Left kidney (tissue), 2 donors: Measurements from ENCODE around the gene STK32C. TPM values are rescaled to one million over a fixed set of nuclear protein-coding genes. Genes with fewer than 3 reads are reported as not detected.
"Not testable (repeated sequence)": the region's sequence is repeated elsewhere in the genome, so short reads cannot be mapped to it uniquely, and the experiment has no call there.

Source experiments
- DNase-seq: peaks from one replicate; pipeline ENCODE4 v3.0.0-alpha.2; 2013
- polyA plus RNA-seq: library from polyadenylated mRNA; unstranded; fragments of 120-200 nt; gene quantifications from one replicate; pipeline ENCODE4 v1.2.1, GENCODE V29; 2013; ENCODE audit not compliant: insufficient read length

The STK32C gene
- polyA plus RNA-seq, 1 donor = 11.5 TPM

DNA sequence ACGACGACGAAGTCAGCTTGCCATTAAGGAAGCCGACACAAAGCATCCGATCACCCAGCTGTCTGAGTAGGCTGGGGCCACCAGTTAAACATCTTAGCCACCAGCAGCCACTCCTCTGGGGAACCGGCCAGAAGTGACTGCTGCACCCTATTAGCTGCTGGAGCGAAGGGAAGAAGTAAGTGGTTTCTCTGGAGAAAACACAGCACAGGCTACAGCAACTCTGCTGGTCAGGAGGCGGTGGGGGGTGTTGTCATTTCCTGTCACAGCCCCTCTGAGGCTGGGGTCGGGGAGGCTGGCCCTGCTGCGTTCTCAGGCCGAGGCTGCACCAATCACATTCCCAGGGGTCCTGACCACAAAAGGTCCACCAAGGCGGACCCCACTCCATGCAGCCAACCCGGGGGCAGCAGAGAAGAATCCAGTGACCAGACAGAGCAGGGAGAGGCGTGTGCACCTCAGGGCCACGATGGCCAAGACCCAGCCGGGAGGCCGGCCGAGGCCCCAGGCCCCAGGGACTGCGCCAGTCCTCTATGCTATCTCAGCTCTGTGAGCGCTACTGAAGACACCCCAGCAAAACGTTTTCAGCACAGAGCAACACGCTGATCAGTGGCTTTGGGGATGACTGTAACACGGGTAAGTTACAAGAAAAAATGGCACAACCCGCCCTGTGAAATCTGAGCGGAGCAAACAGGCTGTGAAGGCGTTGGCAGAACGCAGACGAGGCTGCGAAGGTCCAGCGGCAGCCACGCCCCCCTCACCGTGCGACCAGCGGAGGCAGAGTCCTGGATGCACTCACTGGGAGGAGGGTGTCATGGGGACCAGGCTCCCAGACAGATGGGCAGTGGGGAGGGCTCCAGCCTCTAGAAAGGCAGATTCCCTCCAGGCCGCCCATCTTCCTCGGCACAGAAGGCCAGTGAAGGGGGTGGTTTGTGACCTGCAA, 24.8 kb downstream of the STK32C start:
- no peak for DNase-seq

DNA sequence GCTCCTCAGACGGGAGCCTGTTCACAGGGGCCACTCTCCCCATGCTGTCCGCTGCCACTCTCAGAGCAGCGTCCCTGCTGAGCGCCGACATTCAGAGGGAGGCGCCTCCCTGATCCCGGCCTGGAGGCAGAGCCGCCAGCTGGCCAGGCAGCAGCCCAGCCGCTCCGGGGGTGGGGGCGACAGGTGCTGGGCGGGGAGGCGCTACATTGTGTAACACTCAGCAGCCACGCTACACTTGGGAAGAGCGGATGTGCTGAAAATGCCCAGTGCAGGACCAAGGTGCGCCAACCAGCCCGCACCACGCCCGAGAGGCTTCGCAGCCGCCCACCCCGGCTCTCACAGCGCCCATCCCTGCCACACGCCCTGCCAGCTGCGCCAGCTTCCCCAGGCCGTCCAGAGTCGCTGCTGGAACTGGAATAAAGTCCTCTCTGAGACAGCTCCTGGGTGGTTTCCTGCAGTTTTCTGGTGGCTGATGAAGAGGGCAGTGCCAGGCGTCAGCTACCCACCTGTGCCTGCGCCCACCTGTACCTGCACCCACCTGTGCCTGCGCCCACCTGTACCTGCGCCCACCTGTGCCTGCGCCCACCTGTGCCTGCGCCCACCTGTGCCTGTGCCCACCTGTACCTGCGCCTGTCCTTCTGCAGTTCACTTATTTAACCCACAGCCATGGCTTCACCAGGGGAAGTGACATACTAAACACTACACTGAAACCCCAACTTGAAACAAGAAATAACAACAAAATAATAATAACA, 25.7 kb downstream of the STK32C start:
- no peak for DNase-seq

DNA sequence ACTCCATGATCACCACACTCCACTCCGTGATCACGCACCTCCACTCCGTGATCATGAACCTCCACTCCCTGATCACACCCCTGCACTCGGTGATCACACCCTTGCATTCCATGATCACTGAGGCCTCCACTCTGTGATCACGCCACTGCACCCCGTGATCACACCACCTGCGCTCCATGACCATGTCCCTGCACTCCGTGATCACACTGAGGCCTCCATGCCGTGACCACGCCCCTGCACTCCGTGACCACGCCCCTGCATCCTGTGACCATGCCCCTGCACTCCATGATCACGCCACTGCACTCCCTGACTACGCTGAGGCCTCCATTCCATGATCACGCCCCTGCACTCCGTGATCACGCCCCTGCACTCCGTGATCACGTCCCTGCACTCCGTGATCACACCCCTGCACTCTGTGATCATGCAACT, 27.1 kb downstream of the STK32C start:
- no peak for DNase-seq

DNA sequence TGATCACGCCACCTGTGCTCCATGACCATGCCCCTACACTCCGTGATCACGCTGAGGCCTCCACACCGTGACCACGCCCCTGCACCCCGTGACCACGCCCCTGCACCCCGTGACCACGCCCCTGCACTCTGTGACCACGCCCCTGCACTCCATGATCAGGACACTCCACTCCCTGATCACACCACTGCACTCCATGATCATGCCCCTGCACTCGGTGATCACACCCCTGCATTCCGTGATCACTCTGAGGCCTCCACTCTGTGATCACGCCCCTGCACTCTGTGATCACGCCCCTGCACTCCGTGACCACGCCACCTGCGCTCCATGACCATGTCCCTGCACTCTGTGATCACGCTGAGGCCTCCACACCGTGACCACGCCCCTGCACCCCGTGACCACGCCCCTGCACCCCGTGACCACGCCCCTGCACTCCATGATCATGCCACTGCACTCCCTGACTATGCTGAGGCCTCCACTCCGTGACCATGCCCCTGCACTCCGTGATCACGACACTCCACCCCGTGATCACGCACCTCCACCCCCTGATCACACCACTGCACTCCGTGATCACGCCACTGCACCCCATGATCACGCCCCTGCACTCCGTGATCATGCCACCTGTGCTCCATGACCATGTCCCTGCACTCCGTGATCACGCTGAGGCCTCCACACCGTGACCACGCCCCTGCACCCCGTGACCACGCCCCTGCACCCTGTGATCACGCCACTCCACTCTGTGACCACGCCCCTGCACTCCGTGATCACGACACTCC, 27.7 kb downstream of the STK32C start:
- DNase-seq = no peak

DNA sequence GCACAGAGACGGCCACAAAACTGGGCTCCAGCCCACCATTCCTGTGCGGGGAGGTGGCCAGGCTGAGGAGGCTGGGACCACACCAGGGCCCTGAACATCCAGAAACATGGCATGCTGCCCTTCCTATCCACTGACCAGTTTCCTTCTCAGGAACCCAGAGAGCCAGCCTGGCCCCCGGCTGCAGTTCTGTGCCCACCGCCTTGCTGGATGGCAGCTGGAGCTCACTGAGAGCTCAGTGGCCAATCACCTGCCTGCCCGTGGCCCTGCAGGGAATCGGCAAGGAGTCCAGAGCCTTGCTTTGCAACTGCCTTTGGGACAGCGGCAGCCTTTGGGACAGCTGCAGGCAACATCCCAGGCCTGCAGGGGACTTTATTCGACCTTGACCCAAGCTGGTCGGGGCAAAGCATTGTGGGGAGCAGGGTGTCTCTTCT, 30.4 kb downstream of the STK32C start:
- DNase-seq = no peak

DNA sequence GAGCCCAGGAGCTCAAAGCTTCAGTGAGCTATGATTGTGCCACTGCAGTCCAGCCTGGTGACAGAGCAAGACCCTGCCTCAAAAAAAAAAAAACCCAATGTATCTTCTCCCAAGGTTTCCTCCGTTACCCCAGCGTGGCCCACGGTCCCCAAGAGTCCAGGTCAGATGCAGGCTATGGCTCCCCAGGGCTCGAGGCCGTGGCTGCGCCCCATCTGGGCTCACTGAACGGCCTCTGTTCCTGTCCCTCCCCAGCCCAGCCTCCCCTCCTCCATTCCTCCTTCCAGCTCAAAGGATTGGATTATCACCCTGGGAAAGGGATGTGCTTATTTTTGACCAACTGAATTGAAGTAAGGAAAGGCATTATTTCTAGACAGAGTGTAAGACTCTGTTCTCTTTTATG, 31.0 kb downstream of the STK32C start:
- DNase-seq = no peak

DNA sequence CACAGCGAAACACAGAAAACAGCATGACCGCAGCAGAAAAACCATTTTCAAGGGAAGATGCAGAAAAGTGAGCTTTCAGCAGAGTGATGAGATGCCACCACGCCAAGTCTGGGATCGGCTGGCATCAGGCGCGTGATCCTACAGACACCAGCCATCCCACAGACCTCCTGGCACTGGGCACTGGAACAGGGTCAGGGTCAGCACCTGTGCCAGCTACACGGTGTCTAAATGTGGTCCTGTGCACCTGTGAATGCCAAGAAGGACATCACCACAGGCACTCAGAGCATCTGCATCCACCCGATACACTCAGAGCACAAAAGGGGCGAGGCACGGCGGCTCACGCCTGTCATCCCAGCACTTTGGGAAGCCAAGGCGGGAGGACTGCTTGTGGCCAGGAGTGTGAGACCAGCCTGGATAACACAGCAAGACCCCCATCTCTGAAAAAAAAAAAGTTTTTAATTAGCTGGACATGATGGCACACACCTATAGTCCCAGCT, 31.5 kb downstream of the STK32C start:
- no peak for DNase-seq

DNA sequence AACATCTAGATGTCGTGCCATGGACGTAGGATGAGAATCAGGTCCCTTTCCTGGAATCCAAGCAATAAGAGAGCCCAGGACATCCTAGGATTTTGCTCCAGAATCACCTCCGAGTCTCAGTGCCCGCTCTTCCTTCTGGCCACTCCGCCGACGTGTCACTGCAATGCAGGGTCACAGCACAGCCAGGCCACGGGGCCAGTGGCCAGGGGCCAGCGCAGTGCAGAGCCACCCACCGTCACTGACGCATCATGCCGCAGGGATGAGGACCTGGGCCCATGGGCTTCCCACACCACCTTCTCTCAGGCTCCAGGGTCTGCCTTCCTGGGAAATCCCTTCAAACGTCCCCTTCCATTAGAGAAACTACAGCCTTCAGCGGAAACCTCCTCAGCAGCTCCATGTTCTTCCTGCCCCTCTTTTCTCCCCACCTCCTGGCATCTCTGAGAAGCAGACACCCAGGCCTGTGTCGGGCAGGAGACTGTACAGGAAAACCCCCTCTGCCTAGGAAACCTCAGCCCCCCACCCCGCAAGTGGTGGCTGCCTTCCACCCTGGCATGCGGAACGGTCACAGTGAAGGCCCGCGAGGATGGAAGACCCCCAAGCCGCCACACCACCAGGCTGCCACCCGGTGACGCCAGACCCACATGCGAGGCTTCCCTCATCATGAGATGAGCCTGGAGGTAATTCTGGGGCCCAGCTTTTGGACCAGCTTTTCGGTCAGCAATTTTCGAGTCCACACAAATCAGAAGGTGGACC, 32.1 kb downstream of the STK32C start:
- no peak for DNase-seq

DNA sequence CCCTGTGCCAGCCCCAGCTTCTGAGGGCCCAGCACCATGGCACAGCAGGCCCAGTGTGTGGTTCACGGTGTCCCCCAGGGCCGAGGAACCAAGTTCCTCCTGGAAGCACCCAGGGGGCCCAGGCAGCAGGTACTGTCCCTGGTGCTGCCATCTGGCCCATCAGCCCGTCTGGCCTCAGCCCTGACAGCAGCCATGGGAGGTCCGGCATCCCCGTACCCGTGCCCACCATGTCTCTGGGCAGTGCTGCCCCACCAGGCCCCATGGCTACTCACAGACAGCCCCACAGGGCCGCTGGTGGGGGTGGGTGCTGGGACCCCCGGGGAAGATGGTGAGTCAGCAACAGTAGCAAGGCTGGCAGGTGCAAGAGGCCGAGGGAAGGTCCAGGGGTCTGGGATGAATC, 32.8 kb downstream of the STK32C start:
- no peak for DNase-seq

DNA sequence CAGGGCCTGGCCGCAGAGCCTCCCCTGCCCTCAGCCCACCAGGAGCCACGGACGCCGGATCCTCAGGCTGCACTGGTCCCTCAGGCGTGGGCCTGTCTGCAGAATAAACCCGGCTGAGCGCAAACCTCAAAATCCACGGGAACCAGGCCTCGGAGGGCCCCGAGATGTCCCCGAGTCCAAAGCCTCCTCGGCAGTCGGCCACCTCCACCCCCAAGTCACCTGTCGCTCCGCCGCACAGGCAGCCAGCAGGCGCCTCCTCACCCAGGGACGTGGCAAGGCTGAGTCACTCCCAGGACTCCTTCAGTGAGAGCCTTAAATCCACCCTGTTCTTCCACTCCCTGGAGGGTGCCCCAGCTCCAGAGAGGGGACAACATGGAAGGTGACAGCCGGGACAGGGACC, 33.2 kb downstream of the STK32C start:
- no peak for DNase-seq

DNA sequence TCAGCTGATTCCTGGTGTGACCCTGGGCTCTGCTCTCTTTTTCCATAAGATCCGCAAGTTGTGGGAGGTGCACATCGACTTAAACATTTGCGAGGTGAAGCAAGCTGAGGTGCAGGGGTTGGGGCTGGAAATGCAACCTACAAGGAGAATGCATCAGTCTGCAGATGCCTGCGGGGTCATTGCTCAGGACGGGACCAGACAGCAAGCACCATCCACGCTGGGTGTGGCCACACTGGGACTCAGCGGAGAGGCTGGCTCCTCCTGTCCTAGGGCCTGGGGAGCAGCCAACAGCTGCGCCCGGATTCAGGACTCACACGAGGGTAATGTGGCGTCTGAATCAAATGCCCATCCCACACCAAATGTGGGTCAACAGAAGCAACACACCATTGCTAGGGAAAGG, 33.8 kb downstream of the STK32C start:
- DNase-seq = no peak

DNA sequence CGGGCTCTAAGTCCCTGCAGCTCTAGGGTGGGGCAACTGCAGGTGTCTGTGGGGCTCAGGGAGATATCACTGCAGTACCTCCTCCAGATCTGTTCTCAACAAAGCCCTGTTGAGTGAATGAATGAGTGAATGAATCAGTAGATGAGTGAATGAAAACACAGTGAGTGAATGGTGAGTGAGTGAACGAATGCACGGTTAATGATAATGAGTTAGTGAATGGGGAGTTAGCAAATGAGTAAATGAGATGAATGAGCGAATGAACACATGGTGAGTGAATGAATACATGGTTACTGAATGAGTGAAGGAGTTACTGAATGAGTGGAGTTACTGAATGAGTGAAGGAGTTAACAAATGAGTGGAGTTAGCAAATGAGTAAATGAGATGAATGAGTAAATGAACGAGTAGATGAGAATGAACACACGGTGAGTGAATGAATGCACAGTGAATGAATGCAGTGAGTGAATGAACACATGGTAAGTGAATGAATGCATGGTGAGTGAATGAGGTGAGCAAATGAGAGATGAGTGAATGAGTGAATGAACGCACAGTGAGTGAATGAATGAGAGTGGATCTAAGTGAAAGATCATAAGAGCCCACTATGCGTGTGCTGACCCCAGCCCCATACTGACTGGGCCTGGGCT, 34.3 kb downstream of the STK32C start:
- no peak for DNase-seq

DNA sequence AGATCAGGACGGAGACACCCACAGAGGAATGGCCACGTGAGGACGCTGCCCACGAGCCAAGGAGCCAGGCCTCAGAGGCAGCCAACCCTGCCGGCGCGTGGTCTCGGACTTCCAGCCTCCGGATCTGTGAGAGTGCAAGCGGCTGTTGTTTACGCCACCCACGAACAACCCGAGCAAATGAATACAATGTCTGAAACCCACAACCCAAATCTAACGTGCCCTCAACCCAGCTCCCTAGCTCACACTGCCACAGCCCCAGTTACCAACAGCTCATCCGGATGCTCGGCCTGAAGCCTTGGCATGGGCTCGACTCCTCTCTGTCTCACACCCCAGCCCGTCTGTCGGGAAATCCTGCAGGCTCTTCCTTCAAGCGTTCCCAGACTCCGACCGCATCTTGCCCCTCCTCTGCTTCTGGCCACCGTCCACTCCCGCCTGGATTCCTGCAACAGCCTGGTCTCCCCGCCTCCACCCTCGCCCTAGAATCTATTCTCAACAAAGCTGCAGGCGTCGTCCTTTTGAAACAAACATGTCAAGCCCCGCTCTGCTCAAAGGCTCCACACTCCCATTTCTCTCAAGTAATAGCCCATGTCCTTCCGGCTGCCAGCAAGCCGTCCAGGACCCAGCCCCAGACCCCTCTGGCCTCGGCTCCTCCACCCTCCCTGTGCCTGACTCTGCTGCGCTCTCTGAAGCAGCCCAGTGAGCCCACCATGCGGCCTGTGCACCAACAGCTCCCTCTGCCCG, 35.3 kb downstream of the STK32C start:
- DNase-seq = no peak

DNA sequence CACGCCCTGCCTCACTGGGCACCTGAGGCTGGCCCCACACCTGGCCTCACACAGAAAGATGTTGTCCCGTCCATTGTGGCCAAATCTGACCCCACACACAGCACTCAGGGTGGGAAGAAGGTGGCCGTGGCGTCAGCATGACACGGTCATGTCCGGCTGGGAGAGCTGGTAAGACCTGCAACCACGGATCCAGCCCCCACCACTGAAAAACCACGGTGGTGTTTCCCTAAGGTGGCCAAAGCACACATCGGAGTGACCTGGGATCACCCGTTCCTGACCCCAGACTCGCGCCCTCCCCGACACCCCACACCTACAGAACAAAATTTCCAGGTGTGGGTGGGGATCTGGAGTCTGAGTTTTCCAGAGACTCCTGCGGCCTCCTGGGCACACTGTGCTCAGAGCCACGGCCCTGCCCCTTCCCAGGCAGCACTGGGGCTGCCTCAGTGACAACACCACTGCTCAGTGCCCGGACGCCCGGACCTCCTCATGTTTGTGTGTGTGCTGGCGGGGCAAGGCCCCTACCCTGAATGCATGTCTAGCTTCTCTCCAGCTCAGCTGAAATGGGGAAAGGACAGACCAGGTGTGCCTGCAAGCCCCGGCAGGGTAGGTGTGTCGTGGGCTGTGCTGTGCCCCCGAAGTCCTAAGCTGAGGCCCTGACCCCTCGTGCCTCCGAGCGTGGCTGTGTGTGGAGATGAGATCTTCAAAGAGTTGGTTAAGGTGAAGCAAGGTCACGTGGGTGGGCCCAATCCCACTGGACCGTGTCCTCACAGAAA, 36.1 kb downstream of the STK32C start:
- DNase-seq = no peak

DNA sequence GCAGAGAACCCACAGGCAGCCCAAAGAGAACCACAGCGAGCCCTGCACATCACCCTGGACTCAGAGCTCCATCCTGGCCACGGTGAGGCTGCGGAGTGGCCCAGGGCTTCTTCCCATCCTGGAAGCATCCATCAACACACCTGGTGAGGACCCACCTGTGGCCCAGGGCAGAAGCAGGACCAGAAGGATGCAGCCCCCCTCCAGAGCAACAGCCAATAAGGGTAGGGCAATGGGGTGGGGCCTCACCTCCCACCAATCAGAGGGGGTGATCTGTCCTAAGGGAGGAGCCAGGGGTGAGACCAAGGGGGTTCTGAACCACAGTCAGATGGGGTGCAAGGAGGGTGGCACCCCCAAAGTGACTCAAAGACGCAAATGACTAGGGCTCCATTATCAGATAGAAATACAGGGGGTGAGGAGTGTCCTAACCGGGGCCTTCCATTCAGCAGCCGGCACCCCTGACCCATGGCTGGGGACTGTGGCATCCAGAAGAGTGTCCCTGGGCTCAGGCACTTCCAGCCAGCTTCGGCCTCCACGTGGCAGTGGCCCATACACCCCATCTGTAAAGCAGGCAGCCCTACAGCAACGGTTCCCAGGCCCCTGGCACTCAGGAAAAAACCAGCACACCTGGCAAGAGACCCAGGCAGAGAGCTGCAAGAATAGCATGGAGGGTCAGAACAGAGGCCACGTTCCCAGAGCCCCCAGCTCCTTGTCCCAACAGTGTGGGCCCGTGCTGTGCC, 36.9 kb downstream of the STK32C start:
- DNase-seq = no peak

DNA sequence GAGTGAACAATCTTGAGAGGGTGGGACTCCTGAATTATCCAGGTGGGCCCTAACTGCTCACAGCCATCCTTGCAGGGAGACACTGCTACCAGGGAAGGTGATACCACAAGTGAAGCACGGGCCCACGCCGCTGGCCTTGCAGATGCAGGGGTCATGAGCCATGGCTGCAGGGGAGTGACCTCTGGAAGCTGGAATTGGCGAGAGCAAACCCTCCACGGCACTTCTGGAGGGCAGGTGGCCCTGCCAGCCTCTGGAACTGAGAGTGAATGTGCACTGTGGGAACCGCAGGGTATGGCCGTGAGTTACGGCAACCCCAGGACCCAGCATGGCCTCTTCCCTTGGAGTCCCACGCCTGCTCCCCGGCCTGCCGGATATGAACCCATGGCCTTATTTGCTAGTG, 37.5 kb downstream of the STK32C start:
- DNase-seq = no peak

DNA sequence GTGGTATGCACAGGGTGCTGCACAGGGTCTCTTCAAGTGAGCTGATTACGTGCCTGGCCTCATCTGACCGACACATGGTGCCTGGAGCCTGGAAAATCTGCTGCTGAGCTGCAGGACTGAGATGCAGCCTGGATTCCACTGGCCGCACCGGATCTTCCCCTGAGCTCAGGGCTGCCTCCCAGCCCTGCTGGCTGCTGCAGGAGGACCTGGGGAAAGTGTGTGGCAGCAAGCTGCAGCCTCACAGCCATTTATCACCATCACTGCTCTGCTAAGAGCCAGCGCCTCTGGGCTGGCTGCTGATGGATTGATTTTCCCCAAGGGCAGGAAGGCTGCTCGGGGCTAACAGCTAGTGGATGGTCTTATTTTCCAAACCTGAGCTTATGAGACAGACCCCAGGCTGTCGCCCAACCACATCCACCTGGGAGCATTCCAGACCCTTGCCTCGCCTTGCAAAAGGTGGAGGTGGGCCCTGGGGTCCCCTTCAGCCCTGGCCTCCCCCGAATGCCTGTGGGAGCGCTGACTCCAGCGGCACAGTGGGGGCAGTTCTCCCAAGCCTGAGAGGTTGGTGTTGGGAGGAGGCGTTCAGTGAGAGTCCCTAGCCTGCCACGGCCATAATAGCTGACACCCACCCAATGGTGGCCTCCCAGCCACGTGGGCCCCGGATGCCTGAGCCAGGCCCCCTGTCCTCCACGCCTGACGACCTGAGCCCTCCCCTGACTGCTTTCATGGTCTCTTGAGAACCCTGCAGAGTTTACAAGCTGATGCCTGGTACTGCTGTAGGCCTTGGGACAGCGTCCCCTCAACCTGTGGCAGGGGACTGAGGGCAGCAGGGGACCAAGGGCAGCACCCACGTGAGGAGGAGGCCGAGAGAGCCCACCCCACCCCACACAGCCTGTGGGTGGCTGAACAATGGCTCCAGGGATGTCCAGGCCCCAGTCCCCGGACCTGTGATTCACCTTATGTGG, 38.2 kb downstream of the STK32C start:
- DNase-seq = no peak

DNA sequence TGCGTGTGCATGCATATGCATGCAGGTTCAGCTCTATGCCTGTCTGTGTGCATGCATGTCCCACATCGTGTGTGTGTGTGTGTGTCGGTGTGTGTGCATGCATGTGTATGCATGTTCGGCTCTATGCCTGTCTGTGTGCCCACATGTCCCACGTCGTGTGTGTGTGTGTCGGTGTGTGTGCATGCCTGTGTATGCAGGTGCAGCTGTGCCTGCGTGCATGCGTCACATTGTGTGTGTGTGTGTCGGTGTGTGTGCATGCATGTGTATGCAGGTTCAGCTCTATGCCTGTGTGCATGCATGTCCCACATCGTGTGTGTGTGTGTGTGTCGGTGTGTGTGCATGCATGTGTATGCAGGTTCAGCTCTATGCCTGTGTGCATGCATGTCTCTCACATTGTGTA, 39.8 kb downstream of the STK32C start:
- DNase-seq = not testable (repeated sequence)
